GM18511 (cell line): ENCODE data around the gene TMEM52.
"Not testable (repeated sequence)": the region's sequence is repeated elsewhere in the genome, so short reads cannot be mapped to it uniquely, and the experiment has no call there.

Experiments used
- ATAC-seq: cut with Tn5 transposase; IDR thresholded peaks from one replicate; pipeline ENCODE4 v1.9.1; 2021; ENCODE audit warnings: mild to moderate bottlenecking, moderate library complexity; ENCODE audit not compliant: unreplicated experiment

The TMEM52 gene

DNA sequence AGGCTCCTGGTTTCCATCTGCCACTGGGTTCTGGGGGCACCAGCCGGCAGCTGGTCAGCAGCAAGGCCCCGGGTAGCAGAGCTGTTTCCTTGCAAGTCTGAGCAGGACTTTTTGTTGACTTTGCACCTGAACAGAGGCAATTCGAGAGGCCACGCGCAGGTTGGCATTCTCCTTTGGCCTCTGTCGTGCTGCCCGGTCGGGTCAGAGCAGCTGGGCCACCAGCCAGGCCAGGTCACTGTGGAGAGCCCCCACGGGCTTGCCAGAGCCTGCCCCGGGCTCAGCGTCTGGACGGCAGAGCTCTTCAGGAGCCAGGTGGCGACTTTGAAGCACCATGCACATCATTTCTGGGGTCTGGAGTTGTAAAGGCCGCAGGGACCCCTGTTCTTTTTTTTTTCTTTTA, 28.4 kb upstream of the TMEM52 start:
- no peak for ATAC-seq

DNA sequence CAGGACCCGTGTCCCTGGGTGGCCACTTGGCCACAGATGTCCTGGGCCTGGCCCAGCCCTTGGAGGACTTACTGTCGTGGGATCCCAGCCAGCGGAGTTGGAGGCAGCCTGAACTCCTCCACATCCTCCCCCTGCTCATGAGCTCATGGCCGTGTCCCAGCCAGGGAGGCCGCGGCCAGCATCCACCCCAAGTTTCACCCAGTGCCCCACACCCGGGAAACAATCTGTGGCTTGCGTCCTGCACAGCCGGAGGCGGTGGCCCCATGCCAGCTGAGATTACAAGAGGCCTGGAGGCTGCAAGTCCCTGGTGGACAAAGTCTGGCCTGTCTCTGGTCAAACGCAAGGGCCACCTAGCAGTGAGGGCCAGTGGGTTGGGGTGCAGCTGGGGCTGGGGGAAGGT, 27.5 kb upstream of the TMEM52 start:
- ATAC-seq, result no peak

DNA sequence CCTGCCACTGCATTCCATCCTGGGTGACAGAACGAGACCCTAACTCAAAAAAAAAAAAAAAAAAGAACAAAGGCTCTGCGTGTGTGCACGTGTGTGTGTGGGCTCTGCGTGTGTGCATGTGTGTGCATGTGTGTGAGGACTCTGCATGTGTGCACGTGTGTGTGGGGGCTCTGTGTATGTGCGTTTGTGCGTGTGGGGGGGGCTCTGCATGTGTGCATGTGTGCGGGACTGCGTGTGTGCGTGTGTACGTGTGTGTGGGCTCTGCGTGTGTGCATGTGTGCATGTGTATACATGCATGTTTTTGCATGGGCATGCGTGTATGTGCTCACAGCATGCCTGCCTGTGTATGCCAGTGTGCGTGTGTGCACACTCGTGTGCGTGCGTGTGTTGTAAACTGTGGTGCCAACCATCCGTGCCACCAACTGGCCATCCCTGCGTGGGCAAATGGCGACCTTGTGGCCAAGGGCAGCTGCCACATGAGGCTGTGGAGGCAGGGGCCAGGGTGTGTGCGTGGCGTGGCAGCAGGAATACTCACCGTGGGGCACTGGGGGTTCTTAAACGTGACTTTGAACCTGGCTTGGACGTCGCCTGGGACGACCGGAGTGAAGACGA, 26.8 kb upstream of the TMEM52 start:
- ATAC-seq, result no peak

DNA sequence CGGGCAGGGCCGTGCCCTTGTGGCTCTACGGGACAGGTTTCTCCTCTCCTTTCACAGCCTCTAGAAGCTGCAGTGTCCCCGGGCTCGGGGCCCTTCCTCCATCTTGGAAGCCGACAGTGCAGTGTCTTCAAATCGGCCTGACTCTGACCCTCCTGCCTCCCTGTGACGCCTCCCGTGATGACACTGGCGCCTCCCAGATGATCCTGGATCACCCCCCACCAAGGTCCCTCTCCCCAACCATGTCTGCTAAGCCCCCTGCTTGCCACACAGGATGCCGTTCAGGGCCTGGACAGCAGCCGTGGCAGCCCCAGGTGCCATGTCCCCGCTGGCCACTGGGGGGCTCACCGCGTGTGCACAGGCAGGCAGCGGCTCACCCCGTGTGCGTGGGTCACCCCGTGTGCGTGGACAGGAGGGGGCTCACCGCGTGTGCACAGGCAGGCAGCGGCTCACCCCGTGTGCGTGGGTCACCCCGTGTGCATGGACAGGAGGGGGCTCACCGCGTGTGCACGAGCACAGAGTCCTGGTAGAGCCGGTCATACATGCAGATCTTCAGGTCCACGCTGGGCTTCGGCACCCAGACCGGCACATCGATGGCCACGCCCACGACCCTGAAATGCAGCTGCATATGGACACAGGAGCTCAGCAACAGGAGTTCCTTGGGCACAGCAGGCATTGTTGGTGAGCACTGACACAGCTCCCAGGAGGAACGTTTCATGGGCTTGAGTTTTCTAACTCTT, 24.9 kb upstream of the TMEM52 start:
- ATAC-seq, result no peak

GRCh38 chr1:1942753-1943656, 23.9 kb upstream of the TMEM52 start:
- ATAC-seq, result no peak

DNA sequence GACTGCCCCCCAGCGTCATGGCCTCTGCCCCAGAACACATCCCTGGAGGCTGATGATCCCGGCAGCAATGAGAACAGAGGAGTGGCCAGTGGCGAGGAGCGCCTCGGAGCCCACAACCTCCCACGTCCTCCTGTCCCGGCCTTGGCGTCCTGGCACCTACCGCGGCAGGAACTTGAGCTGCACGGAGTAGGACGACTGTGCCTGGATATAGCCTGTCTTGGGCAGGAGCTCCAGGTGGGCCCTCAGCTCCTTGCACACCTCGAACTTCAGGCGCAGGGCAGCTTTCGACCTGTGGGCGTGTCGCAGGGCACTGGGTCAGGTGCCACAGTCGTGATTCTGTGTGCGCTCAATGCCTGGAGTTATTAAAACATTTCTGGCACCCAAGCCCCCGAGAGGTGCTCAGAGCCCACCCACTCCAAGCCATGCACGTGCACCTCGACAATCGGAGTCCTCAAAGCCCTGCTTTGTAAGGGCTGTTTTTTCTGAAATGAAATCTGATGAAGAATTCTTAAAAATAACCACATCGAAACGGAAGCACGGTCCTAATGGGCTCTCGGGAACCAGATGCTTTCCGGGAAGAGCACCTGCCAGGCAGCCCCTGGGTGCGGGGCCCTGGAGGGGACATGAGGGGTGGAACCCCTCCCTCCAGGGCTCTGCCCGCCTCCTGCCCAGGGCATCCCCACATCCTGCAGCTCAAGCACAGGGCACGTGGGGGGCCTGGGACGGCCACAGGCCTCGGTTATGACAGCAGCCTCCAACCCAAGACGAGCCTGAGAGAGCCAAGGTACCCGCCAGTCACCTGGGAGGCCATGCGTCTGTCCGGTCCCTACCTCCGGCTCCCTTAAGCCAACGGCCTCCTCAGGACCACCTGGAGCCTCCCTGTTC, 23.0 kb upstream of the TMEM52 start:
- ATAC-seq, result no peak

- ATAC-seq, result no peak
Measured at GRCh38 chr1:1941211-1941841, 22.2 kb upstream of the TMEM52 start.

DNA sequence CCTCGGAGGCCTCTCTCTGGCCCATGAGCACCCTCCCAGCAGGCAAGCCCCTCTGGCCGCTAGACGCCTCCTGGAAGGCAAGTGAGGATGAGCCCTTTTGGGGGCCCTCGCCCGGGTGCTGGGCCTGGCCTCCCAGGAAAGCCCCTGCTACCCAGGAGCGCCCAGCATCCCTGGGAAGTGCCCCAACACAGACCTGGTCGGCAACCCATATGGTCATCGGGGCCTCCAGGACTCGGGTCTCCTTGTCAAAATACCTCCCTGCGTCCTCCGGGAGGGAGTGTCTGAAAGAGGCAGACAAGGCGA, 21.0 kb upstream of the TMEM52 start:
- no peak for ATAC-seq

DNA sequence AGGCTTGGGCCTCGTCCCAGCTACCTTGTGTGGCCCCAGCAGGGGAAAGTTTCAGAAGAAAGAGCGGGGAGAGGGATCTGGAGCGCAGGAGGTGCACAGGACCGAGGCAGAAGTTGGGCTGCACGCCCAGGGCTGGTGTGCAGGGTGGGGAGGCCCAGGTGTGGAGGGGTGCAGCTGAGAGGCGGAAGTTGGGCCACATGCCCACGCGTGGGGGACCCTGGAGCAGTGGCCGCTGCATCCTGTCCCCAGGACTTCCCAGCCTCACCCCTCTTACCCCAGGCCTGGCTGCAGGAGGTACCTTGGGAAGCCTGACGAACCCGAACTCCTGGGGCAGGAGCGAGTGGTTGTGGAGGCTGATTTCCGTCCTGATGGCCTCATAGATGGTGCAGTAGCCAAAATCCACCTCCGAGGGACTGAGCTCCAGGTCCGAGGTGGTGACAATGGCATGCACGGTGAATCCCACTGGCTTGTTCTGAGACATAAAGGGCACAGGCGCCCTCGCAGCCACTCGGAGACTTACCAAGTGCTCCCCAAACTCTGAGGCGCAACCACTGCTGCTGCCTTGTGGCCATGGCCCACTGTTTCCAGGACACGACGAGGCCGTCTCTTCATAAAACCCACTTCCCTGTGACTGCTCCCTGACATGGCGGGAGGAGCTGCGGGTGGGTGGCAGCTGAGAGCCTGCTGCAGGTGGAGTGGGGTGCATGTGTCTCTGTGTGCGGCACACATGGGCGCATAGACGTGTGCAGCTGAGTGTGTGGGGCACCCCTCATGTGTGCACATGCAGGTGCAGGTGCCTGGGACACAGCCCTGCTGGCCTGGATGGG, 20.4 kb upstream of the TMEM52 start:
- no peak for ATAC-seq

DNA sequence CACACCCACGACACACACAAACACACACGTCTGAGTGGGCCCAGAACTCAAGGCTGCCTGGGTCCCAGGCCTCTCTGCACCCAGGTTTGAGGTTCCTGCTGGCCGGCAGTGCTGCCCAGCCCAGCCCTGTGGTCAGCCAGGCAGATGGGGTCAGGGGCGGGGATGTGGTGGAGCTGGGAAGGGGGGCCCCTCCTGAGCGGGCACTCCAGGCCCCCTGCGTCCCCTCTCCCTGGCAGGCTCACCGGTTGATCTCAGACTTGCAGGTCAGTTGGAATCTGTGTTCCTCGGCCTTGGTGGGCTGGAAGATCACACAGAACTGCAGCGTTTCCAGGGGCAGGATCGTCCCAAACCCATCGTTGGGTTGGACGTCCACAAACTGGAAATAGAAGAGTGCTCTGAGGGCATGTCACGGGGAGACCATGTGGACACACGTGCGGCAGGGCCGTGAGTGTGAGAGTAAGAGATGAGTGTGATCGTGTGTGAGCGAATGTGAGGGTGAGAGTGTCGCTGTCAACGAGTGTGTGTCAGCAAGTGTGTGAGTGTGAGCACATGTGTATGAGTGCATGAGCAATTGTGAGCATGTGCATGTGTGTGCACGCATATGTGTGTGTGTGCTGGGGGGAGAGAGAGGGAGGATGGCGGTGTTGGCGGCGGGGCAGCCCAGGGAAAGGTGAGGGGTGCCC, 19.7 kb upstream of the TMEM52 start:
- no peak for ATAC-seq

DNA sequence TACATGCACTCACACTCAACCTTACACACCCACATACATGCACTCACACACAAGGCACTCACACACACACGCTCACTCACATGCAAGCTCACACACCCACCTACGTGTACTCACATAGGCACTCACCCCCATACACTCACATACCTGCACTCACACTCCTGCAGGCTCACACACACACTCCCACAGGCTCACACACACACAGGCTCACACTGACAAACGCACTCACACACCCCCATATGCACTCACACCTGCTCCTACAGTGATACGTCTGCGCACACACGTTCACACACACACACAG, 19.1 kb upstream of the TMEM52 start:
- ATAC-seq, result no peak

GRCh38 chr1:1937549-1938275, 18.6 kb upstream of the TMEM52 start:
- ATAC-seq, result no peak

- no peak for ATAC-seq
Measured at GRCh38 chr1:1937061-1937460, 18.0 kb upstream of the TMEM52 start.

DNA sequence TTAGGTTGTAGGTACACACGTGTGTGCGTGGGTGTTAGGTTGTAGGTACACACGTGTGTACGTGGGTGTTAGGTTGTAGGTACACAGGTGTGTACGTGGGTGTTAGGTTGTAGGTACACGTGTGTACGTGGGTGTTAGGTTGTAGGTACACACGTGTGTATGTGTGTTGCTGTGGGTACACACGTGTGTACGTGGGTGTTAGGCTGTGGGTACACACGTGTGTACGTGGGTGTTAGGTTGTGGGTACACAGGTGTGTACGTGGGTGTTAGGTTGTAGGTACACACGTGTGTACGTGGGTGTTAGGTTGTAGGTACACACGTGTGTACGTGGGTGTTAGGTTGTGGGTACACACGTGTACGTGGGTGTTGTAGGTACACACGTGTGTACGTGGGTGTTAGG, 15.8 kb upstream of the TMEM52 start:
- ATAC-seq, result not testable (repeated sequence)

DNA sequence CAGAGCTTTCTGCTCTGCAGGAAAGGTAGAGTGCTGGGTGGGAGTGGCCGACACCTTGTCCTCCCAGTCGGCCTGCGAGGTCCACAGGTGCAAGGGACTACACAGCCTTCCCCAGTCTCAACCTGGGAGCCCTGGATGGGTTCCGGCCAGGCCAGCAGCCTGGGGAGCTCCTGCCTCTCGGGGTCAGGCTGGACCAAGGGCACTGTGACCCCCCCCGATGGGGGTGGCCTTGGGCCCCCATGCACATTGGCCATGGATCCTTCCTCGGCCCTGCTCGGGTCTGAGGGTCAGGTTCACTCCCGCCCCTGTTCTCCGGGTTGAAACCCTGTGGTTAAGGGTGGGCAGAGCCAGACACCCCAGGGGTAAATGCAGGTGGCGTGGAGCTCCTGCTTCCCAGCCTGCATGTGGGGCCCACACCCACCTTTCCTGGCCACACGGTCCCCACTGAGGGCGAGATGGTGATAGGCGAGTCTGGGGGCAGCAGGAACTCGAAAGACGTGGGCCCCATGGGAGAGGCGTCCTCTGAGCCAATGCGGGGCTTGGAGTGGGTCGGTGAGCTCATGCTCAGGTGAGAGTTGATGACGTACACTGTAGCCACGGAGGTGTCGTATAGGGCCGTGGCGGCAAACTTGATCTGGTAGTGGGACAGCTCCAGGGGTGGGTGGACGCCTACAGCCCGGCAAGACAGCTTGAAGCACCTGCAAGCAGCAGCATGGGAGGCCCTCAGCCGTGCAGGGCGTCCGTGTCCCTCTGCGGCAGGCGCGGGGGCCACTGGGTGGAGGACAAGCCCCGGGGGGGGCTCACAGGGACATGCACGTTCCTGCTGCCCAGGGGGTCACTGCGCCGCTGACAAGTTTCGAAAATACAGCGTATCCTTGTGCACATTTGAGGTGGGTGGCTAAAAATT, 10.8 kb upstream of the TMEM52 start:
- no peak for ATAC-seq

DNA sequence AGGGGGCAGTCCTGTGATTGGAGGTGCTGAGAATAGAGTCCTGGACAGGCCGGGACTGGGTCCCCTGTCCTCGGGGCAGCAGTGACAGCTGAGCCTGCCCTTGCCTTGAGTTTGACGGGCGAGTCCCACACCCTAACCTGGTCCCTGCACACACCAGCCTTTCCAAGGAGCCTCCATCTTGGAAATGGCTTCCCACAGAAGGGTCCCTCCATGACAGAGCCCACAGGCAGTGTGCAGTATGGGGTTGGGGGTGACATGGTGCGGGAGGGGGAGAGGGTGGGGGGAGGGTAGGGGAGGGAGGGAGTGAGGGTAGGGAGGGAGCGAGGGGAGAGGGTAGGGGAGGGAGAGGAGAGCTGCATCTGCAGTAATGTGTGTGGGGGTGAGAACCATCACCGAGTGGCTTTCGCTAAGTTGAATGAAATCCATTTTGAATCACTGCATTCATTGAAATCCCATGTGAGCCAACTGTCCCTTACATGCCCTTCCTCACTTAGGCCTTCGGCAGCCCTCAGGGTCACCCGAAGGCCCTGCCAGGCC, 10.1 kb upstream of the TMEM52 start:
- no peak for ATAC-seq
